HG03103 (cell line): Measurements from ENCODE around the gene LATS2.

Source experiments
- ATAC-seq: cut with Tn5 transposase; IDR thresholded peaks from one replicate; pipeline ENCODE4 v1.9.1; 2021; ENCODE audit warnings: low read depth; ENCODE audit not compliant: unreplicated experiment

The LATS2 gene

DNA sequence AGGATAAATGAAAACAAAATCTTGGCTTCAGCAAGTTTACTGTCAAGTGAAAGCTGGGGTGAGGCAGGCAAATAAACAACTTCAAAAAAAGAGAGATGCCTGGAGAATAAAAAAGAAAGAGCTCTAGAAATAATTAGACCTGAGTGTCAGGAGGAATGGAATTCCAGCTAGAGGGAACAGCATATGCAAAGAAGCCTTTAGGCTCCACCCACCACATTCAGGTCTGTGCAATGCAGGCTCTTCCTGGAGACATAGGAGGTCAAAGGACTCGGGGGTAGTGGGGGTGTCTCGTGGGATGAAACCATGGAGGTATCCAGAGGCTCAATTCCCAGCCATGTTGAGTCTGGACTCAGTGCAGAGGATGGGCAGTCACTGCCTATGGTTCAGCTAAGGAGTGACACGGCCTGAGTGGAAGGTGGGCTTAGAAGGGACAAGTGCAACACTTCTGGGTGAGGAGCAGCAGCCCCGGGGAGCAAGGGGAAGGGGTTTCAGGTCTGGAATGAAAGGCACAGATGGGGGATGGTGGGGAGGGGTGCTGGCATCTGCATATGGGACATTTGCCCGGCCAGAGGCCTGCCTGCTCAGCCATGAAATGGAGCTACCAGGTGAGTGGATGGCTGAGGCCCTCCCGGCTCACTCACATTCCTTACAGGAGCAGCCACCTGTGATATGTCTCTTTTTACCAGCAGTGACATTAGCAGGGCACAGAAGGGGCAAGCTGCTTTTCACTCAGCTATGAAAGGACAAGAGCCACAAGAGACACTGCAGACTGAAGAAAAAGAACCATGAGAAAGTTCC is 12.3 kb downstream of the LATS2 start:
- ATAC-seq = no peak

DNA sequence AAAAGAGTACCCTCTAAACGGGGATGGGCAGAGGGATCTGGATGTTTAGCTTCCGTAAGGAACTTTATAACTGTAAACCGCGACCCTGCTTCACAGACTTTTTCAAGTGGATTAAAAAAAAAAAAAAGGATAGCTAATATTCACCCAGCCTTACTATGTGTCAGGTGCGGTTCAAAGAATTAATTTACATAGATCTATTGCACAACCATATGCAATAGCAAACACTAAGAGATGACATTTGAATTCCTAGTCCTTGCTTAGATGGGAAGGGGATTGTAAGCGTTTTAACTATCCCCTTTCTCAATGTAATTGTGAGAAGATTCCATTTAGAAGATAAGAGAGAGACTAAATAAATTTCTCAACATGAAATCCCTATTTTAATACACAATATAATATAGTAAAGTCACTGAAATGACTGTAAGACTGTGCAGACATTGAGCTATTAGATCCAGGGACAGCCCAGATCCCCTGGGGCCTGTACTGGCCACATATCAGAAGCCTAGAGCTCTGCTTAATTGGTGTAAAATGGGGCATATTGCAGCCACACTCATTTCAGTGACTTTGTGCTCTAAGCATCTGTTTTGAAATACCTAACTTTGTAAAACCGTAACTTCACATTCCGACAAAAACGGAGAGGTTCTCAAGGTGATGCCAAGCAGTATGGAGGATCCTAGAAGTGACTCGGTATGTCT is 13.6 kb downstream of the LATS2 start:
- no peak for ATAC-seq

DNA sequence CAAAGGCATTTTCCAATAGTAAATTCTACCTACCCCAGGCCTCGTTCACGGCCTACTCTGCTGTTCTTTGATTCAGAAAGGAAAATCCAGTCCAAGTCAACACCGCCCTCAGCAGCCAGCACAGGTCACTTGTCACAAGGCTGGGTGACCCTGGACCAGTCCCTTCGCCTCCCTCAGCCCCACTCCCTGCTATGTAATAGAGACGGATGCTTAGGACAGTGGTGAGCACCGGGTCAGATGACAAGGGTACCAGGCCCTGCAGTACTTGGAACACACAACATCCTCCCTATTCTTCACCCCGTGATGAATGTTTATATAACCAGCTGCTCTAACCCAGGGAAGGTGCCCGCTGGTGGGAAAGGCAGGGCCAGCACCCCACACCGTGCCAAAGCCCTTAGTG is 14.3 kb downstream of the LATS2 start:
- ATAC-seq = no peak

GRCh38 chr13:21046203-21046602 is 15.2 kb downstream of the LATS2 start:
- no peak for ATAC-seq

- no peak for ATAC-seq
Observed at GRCh38 chr13:21045100-21045499, 16.3 kb downstream of the LATS2 start.

DNA sequence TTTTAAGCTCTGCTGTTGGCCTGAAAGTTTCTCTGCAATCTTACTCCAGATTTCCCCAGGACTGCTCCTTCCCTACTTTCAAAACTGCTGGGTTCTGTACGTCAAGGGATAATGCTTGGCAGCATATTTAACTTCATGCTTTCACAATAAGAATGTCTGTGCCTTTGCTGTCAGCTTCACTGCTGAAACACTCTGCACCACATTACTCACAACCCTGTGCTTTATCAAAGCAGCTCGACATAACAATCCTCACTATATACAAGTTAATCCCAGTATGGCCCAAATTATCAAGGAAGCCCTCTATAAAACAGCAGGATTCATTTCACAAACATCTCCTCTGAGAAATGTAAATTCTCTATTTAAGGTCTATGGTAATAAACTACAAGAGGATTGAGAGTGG is 17.5 kb downstream of the LATS2 start:
- no peak for ATAC-seq

DNA sequence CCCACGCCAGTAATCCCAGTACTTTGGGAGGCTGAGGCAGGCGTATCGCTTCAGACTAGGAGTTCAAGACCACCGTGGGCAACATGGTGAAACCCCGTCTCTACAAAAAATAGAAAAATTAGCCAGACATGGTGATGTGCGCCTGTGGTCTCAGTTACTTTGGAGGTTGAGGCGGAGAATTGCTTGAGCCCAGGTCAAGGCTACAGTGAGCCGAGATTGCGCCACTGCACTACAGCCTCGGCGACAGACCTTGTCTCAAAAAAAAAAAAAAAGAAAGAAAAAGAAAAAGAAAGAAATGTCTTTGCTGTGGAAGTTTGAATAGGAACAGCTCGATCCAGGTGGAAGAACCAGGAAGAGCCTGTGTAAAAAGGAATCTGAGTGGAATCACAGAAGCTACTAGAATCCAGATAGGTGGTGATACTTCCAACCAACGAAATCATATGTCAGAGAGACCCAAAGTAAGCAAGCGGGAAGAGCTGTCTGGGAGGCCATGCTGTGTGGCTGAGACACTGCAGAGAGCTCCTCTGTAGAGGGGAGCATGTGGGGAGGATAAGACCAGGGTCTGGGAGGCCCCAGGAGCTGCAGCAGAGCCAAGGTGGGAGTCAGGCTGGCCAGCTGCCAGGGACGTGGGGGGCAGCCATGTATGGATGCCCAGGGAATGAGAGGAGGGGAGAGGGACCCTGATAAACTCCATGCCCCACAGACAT is 21.1 kb downstream of the LATS2 start:
- no peak for ATAC-seq

DNA sequence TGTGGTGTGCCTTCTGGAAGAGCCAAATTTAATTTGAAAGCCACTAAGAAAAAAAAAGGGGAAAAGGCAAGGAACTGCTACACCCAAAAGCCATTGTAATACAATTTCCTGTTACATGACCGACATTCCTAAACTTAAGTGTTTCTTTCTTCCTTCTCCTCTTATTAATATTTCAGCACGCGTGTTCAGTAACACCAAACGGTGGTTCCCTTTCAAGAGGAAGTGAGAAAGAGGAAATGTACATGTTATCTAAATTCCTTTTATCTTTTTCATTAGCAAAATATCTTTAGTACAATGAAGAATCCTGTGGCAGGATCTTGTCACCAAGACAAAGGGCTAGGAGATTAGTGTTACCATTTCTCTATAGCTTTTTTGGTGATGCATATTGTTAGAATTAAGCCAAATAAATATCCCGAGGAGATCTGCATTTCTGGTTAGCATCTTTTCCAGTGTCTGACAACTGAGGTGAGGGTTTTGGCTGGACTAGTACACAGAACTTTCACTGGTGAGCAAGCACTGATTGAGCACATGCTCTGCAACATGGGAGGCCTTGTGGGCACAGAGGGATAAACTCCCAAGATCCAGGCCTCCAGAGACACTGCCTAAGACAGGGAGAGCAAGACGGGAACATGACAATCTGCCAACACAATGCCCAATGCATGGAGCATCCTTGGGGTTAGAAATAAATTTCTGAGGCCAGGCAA is 22.1 kb downstream of the LATS2 start:
- ATAC-seq = no peak

DNA sequence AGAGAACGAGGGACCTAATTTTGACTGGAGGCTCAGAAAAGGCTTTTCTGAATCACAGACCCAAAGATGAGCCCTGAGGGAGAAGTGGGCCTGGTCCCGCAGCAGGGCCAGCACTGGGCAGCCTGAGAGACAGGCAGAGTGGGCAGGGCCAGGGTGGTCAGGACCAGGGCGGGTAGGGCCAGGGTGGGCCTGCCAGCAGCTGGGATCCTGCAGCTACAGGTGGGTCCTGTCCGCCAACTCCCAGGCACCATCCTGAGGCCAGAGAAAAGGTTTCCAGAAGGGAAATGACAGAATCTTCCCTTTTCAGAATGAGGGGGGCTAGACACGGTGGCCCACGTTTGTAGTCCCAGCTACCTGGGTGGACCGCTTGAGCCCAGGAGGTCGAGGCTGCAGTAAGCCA is 23.7 kb downstream of the LATS2 start:
- no peak for ATAC-seq

DNA sequence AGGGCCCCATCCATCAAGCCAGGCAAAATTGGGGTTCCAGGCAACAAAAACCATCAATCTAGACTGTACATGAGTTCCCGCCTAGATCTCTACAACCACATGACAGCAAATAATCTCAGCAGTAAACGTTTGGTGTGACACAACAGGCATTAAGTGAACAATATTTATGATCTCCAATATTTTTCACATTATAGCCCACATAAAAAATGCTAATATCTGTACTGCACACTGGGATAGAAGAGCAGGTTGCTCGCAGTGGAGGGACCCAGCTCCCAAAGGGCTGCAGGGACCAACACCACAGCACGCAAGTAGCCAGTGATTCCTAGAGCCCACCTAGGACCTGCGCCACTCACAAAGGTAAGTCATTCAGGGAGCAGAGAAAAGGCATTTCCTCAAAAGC is 25.9 kb downstream of the LATS2 start:
- no peak for ATAC-seq

DNA sequence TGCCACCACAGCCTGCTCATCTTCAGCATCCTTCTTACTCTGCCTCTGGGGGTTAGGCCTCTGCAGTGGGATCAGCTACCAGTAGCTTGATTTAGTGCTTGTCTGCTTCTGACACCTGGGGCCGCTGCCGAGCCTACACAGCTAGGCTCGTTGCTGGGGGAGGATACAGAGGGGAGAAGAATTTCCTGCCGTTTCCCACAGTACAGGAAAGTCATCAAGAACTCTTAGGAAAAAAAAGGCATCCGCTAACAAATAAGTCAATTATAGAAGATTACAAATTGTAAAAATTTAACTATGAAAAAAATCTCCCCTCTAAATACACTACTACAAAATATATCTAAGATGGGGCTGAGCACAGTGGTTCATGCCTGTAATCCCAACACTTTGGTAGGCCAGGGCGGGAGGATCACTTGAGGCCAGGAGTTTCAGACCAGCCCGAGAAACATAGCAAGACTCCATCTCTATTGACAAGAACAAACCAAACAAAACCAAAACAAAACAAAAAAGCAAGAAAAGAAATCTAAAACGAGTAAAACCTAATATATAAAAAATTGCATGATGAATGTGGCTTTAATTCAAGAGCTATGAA is 26.7 kb downstream of the LATS2 start:
- ATAC-seq = no peak

GRCh38 chr13:21033856-21034602 is 27.4 kb downstream of the LATS2 start:
- ATAC-seq = no peak

DNA sequence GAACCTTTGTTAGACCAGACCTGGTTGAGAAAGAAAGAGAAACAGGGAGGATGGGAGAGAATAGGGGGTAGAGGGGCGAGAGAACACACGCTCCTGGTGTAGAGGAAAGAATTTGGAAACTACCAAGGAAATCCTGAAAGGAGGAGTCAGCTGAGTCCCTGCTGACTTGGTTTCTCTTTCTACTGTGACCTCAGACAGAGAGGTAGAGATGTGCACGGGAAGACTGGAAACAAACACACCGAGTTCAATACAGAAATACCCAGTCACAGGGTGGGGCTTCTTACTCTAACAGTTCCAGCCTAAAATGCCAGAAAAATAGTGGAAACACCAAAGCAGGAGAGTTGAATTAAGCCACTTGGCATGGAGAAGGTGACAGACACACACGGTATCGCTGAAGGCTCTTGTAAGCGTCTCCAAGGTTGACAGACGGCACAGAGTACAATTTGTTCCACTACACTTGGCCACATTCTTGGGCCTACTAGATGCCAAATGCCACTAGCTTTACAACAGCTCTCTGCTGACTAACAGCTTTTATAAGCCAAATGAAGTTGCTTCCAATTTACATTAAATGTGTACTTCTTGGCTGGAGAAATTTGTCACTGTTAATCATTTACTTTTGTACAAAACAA is 28.1 kb downstream of the LATS2 start:
- ATAC-seq = no peak

DNA sequence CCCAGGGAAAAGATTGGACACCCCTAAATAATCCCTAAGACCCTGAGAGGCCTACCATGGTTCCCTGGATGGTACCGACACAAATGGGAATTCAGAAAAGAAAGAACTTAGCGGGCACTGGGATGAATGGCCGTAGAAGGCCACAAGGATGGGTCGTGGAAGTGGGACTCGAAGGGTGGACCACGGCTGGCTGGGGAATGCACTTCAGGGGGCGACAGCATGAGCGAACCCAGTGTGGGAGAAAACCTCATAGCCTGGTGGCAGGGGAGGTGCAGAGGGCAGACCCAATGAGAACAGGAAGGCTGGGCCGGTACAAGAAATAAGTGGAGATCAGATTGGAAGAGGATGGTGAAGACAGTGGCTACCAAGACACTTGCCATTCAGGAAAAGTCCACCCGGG is 28.7 kb downstream of the LATS2 start:
- ATAC-seq = no peak

GRCh38 chr13:21031594-21032275 is 29.7 kb downstream of the LATS2 start:
- ATAC-seq = no peak

DNA sequence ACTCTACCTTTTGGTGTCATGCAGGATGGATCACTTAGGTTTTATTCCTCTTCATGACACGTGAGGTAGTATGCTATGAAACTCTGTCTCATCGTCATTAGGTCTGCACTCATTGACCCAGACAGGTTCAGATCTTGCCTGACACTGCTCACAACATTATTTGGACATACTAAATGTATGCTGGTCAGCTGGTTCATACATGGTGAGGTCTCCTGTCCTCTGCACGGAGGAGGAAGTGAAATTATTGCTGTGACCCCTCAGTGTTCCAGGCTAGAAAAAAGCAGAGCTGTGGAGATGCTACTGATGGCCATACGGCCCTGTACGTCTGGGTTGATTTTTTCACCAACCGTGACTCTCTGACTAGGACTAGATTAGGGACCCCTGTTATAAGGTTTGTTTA is 35.8 kb downstream of the LATS2 start:
- ATAC-seq = no peak

DNA sequence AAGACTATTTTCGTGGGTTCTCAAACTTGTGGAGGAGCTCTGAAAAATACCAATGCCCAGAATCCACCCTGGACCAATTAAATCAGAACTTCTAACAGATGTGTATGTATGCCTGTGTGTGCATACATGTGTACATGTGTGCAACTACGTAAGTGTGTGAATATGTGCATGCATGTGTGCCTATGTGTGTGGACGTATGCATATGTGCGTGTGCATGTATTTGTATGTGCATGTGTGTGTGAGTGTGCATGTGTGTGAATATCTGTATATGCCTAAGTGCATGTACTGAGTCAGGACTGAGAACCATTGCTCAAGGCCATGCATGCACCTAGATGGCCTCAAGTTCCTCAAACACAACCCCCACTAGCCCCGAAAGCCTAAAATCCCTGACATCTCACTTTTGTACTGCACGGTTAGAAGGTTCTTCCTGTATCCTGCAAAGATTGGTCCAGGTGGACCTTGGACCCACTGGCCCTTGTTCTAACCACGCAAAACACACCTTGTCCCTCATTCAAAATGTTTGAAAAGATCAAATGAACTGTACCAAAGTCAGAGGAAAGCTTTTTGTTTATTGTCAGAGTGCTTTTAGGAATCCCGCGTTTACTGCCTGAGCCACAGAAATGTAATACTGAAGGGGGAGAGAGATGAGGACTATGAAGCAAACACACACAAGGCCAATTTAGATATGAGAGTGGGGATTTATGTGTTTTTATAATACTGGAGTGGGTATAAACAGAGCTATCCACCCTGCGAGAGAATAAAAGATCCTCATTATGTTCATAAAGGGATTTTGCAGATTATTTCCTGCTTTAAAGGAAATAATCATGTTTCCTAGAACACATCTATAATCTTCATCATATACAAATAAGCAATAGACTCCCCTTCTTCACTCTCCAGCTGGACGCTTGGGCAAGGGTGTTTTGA is 39.1 kb downstream of the LATS2 start:
- ATAC-seq = no peak

DNA sequence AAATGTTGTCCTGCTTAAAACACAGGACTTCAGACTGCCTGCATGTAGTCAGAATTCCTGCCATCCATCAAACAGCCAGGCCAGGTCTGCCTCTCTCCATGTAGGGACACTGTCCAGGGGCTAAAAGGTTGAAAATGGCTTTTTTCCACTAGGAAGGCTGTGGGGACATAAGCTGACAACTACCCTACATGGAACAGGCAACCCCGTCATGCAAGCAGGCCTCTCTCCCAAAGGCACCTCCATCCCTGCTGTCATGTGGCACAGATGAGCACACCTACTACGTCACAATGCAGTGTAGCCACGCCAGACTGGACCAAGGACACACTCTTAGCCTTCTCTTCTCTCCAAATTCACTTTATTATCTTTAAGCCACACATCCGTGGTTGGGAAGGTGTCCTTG is 40.8 kb downstream of the LATS2 start:
- no peak for ATAC-seq
